Loucy (cell line): ENCODE measurements around the gene DPF3.
"Not testable (repeated sequence)": the region's sequence is repeated elsewhere in the genome, so short reads cannot be mapped to it uniquely, and the experiment has no call there.

ENCODE experiments used
- EZH2phosphoT487 ChIP-seq: fragments of 200-600 bp; IDR thresholded peaks from 2 replicates; pipeline ENCODE4 v1.6.1; 2018; ENCODE audit warnings: antibody characterized with exemption, mild to moderate bottlenecking, moderate library complexity, borderline replicate concordance
- TF ChIP-seq, protein P1 (sequence below): fragments of 200-600 bp; sonication (generic); conservative IDR thresholded peaks from 2 replicates; pipeline ENCODE4 v1.5.1; 2014; ENCODE audit warnings: mild to moderate bottlenecking, antibody characterized with exemption, low read length

DNA sequence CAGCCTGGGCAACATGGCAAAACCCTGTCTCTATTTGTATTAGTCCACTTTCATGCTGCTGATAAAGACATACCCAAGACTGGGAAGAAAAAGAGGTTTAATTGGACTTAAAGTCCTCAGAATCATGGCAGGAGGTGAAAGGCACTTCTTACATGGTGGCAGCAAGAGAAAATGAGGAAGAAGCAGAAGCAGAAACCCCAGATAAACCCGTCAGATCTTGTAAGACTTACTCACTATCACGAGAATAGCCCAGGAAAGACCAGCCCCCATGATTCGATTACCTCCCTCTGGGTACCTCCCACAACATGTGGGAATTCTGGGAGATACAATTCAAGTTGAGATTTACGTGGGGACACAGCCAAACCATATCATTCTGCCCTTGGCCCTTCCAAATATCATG, 23.0 kb downstream of the DPF3 start:
- TF ChIP-seq, protein P1, sequence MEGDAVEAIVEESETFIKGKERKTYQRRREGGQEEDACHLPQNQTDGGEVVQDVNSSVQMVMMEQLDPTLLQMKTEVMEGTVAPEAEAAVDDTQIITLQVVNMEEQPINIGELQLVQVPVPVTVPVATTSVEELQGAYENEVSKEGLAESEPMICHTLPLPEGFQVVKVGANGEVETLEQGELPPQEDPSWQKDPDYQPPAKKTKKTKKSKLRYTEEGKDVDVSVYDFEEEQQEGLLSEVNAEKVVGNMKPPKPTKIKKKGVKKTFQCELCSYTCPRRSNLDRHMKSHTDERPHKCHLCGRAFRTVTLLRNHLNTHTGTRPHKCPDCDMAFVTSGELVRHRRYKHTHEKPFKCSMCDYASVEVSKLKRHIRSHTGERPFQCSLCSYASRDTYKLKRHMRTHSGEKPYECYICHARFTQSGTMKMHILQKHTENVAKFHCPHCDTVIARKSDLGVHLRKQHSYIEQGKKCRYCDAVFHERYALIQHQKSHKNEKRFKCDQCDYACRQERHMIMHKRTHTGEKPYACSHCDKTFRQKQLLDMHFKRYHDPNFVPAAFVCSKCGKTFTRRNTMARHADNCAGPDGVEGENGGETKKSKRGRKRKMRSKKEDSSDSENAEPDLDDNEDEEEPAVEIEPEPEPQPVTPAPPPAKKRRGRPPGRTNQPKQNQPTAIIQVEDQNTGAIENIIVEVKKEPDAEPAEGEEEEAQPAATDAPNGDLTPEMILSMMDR, result not testable (repeated sequence)
- not testable (repeated sequence) for TF ChIP-seq EZH2phosphoT487
